OCI-LY7 (cell line): ENCODE data around the gene GRM4.

Experiments used
- CTCF ChIP-seq: fragments of 200-600 bp; sonication (generic); conservative IDR thresholded peaks from 2 replicates; pipeline ENCODE4 v1.5.1; 2014; ENCODE audit warnings: mild to moderate bottlenecking, antibody characterized with exemption, low read length, moderate library complexity, mixed read lengths
- EZH2phosphoT487 ChIP-seq: fragments of 200-600 bp; sonication (generic); IDR thresholded peaks from 2 replicates; pipeline ENCODE4 v1.6.1; 2018; ENCODE audit warnings: low read depth, borderline replicate concordance, mild to moderate bottlenecking, mixed run types, antibody characterized with exemption, low read length, moderate library complexity, mixed read lengths

DNA sequence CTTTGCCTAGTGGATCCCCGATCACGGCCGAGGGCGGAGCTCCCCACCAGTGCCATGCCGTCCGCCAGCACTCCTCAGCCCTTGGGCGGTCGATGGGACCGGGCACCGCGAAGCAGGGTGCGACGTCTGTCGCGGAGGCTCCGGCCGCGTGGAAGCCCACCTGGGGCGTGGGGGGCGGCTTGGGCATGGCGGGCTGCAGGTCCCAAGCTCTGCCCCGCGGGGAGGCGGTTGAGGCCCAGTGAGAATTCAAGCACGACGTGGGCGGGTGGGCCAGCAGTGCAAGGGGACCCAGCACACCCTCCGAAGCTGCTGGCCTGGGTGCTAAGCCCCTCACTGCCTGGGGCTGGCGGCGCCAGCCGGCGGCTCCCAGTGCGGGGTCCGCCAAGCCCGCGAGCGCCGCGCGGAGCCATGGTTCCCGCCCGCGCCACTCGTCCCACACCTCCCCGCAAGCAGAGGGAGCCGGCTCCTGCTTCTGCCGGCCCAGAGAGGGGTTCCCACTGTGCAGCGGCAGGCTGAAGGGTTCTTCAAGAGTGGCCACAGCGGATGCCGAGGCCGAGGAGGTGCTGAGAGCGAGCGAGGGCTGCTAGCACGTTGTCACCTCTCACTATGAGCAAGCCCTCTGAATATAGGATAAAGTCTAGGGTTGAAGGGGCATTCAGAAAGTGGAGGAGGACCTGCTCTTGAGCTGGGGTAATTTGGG lies 128.6 kb downstream of the GRM4 start:
- TF ChIP-seq CTCF (no peak), EZH2phosphoT487 (no peak)
